HG03196 (cell line): ENCODE measurements around the gene DOK3.

Experiments
- ATAC-seq: cut with Tn5 transposase; IDR thresholded peaks from one replicate; pipeline ENCODE4 v1.9.1; 2021; ENCODE audit not compliant: unreplicated experiment

The DOK3 gene

DNA sequence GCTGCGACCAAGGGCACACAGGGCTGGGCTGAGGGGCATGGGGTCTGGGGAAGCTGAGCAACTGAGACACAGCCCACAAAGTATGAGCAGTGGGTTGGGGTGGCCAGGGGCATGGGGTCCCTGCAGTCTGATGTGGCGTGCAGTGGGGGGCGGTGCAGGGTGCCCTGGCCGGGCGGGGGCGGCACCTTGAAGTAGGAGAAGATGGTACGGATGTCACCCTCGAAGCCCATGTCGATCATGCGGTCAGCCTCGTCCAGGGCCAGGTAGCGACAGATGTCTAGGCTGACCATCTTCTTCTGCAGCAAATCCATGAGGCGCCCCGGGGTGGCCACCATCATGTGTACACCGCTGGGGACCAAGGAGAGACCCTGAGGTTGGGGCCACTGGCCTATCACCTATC, 3.9 kb upstream of the DOK3 start:
- no peak for ATAC-seq

DNA sequence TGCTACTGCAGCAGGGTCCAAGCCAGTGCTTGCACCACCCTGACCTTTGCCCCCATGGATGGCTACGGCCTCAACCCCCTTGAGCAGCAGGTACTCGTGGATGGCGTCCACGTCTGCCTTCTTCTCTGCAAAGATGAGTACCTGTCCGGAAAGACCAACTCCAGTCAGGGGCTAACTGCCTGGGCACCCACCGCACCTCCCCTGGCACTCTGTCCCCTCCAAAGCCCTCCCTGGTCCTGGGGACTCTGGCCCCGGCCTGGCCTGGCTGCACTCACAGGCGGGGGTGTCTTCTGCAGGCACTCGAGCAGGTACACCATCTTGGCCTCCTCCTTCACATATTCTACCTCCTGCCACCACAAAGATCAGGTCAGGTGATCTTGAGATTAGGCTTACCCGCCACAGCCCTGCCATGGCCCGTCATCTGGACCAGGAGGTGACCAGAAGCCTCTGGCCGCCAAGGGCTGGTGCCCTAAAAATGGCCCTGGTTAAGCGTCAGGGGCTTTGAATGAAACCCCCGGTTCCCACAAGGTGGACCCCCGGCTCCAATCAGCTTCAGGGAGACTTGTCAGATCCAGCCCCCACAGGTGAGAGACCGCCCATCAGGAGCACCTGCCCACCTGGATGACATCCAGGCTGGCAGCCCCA, 3.2 kb upstream of the DOK3 start:
- no peak for ATAC-seq

DNA sequence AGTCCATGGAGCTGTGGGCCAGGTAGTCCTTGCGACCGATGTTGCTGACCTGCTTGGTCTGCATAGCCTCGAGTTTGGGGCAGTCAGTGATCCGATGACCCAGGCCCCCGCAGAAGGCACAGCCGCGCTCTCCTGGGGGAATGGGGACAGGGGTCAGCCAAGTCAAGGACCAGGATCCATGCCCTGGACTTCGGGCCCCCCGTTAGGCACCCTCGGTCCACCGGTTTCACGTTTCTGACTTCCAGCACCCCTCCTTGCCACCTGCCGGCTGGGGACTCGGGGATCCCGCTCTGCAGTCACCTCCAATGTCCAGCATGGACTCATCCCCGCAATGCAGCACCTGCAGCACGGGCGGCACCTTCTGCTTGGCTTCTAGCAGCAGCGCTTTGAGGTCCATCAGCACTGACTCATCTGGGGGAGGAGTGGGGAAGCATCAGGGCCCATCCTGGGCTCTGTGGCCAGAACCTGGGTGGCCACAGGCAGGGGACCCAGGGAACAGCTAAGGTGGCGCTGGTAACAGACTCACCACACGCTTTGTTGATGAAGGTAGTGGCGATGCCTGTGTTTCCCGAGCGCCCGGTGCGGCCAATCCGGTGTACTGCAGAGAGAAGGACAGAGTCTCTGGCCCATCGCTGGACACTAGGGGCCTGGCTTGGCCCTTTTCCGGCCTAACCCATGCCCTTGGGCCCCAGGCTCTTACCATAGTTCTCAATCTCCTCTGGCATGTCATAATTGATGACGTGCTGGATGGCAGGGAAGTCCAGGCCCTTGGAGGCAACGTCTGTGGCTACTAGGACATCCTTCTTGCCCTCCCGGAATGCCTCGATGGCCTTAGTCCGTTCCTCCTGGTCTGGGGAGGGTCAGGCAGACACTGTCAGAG, 2.4 kb upstream of the DOK3 start:
- no peak for ATAC-seq

DNA sequence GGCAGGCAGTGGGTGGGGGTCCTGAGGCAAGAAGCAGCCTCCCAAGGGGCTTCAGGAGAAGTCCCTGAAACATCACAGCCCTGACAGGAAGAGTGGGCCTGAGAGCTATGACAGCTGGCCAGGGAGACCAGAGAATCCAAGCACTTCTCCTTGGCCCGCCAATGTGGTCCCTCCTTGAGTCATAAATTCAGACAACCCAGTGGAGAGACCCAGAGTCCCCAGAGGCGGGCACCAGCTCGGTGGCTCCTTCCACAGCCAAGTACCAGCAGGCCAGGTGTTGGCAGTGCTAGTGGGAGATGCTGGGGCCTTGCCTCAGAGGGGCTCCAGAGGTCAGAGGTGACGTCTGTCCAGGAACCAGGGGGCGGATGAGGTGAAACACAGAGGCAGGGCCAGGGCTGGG, 1.6 kb upstream of the DOK3 start:
- ATAC-seq, result no peak

DNA sequence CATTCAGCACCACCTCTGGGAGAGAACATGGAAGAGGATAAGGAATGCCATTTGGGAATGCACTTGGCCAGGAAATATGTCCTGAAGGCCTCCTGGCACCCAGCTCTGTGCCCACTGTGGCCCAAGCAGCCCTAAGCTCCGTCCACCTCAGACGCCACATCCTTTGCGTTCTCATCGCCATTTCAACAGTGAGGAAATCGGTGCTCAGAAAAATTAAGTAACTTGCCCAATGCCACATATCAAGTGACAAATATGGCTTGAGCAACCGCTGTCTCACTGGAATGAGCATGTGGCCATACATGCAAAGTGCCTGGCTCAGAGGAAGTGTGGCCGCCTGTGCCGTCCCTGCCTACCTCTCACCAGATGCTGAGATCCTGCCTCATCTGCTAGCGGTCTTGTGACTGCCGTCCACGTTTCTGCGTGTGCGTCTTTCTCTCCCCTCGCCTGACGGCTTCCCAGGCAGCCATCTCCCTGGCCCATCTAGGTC, 984 bp upstream of the DOK3 start:
- ATAC-seq, result no peak

DNA sequence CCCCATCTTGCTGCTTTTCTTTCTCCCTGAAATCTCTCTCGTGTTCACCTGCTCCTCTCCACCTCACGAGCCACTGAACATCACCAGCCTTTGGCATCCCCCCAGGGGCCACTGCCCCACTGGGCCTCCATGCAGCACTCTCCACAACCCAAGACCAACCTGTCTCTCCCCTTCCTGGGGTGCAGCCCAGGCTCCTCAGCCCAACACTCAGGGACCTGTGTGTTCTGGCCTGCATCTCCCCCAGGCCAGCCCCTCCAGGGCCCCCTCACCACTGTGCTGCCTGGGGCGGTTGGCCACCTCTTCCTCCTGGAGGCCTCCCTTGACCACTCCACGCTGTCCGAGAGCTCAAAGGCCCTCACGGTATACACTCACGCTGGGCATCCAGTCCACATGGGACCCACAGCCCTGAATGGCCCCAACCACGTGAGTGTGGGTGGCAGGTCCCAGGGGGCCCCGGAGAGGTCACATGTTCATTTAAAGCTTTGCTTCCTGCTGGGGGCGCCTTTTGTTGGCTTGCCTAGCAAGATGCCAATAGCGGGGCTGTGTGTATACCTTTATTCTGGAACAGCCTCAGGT, 453 bp upstream of the DOK3 start:
- no peak for ATAC-seq

DNA sequence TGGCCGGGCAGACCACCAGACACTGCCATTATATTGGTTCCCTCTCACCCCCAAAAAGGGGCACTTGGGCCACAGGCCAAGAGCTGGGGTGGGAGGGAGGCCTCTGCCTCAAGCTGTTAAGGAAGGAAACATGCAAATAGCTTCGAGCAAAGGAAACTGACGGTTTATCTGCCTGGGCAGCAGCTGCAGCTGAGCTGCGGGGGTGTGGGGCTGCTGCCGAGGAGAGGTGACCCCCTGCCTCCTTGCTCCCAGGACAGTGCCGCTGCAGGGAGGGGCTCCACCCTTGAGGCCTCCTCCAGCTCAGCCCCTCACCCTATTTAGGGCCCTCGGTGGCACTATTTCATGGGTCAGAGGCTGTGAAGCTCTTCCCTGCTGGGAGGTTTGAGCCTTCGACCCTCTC, 789 bp downstream of the DOK3 start:
- no peak for ATAC-seq

DNA sequence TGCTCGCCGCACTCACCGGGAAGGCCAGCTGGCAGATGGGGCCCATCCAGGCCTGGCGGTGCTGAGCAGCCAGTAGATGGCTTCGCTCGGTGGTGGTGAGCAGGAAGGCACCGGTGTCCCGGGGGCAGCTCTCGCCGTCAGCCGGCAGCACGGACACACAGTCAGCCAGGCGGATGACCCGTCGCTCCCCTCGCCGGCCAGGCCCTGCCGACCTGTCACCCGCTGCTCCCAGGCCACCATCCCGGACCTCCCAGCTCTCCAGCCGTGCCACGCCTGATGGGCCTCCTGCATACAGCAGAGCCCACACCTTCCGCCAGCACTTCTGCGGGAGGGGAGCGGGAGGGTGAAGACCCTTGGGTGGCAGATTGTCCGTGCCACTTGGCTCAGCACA, 1.4 kb downstream of the DOK3 start:
- no peak for ATAC-seq

DNA sequence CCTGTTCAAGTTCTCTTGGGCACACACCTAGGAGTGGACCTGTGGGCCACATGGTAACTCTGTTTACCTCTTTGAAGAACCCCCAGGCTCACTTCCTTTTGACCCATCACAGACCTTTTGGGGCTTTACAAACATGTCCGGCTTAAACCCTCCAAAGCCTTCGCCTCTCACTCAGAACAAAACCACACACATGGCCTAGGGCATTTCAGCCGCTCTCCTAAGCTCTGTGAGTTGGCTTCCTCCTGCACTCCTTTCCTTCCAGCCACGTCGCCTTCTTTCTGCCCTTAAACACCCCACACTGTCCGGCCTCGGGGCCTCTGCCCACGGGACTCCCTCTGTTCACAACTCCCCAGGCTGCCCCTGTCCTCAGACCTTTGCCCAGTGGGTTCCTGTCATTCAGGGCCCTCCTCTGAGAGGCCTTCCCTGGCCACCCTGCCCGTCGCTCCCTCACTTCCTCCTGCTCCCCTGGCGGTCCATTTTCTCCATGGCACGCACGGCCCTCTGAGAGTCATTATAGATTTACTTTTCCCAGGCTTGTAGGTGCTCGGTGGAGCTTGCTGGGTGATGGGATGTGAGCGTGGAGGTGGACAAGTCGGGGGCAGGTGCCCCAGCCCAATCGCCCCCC, 1.9 kb downstream of the DOK3 start:
- no peak for ATAC-seq

DNA sequence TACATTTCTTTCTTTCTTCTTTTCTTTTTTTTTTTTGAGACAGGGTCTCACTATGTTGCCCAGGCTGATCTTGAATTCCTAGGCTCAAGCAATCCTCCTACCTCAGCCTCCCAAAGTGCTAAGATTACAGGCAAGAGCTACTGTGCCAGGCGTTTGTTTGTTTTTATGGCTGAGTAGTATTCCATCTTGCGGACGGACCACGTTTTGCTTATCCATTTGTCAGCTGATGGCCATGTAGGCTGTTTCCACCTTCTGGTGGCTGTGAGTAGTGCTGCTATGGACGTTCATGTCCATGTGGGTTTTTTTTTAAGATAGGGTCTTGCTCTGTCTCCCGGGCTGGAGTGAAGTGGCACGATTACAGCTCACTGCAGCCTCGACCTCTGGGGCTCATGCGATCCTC, 2.5 kb downstream of the DOK3 start:
- no peak for ATAC-seq

DNA sequence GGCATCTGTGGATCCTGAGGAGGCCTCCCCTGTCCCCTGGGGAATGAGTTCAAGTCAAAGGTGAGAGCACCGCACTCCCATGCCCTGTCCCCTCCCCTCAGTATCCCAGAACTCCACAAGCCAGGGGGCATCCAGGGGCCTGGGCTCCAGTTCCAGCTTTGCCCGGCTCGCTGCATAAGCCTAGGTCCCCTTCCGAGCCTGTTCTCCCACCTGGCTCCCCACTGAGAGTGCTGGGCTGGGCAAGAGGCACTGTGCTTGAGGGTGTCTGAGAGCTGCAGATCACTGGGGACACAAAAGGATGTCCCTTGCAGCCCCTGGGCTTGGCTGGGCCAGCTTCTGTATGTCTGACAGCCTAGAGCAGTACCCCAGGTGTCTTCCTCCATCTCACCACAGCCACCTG, 4.6 kb downstream of the DOK3 start:
- ATAC-seq, result no peak

DNA sequence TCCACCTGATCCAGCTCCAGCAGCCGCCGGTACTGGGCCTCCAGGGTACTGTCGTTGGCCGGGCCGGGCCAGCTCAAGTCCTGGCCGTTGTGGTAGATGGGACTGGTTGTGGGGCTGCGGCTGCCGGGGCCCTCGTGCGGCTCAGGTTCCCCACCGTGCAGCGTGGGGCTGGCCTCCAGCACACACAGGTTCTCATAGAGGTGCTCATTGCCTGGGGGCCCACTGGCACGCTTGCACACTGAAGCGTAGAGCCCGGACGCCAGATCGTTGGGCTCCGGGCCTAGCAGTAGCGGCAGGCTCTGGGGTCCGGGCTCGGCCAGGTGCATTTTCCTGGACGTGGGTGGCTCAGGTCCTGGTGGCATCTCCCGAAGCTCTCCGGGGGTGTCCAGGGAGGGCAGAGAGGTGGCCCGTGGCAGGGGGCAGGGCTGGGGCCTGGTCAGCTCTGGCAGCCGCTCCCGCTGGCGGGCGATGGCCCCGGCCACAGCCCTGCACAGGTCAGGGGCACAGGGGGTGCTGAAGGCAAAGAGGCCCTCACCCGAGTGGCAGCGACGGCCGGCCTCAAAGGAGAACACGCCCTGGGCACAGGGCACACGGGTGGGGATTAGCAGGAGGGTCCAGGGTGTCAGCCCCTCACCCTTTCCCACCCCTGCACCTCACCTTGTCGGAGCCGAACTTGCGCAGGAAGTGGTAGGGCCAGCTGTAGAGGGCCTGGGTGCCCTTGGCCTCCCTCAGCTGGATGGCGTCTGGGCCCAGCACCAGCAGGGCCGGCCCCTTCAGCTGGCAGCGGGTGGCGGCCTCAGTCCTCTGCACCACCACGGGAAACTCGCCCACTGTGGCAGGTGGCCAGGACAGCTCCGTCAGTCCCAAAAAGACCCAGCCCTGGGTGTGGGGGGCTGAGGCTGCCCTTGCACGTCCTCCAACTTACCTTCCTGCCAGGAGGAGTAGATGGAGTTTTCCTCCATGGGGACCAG, 5.3 kb downstream of the DOK3 start:
- no peak for ATAC-seq

DNA sequence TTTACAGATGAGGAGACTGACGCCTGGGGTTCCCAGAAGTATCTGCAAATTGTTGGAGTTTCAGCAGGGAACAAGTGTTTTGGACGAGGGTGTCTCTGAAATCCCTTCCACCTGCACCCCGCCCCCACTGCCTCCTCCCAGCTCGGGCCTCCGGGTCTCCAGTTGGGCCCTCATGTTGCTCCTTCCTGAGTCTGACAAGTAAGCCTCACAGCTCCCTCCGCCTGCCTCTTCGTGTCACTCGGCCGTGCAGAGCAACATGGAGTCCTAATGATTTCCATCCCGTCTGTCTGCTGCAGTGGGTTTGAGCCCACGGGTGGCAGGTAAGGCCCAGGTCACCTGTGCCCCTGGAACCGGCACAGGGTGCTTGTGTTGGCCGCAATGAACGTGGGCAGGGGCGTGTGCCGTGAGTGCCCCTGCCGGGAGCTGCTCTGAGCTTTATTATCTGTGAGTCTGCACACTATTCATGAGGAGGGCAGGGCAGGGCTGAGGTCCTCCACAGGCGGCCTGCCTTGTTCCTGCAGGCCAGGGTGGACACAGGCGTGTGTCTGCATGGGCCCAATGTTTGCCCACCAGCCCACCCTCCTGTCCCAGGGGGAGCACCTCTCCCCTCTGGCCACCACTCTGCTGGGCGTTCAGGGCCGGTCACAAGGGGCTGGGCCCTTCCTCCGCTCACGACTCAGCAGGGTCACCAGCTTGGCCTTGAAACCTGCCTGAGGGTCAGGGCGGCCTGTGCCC, 6.1 kb downstream of the DOK3 start:
- ATAC-seq, result no peak

DNA sequence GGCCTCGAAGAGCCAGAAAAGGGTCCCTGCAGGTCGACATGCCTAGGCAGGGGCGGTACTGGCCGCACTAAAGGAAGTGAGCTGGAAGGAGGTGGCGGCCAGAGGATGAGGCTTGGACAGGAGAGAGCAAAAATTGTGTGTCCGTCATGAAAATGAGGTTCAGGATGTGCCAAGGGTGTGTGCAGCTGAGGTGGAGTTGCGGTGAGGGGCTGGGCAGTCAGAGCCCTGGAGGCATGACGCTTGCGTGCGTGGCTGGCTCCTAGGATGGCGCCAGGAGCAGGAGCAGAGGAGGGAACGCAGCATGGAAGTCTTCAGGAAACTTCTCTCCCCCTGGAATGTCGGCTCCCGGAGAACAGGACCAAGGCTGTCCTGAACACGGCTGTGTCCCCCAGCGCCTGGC, 6.7 kb downstream of the DOK3 start:
- ATAC-seq, result no peak

DNA sequence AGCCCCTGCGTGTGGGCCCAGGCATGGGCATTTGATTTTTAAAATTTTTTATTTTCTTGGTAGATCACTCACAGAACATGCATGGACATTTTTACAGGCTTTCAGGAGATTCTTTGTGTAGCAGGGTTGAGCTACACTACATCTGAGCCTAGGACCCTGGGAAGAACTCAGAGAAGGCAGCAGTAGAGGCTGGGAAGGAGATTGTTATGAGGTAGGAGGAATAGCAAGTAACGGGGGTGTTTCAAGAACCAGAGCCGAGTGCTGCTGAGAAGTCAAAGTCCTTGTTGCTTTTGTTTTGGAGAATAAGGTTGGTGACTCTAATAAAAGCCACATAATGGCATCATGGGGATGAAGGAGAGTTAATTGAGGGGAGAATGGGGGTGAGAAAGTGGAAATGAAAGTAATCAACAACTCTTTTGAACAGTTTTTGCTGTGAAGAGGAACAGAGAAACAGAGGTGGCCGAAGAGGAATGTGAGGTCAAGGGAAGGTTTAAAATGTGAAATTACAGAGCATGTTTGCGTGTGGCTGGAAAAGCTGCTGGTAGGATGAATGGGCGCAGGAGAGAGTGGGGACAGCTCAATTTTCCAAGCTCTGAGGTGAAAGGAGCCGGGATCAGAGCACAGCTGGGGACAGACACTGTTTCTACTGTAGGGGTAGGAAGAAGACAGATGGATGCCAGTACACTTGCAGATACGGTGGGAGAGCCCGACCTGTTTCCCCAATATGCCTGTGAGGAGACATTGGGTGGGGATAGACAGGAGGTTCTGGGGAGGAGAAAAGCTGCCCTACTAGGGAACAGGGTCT, 7.5 kb downstream of the DOK3 start:
- ATAC-seq, result no peak

DNA sequence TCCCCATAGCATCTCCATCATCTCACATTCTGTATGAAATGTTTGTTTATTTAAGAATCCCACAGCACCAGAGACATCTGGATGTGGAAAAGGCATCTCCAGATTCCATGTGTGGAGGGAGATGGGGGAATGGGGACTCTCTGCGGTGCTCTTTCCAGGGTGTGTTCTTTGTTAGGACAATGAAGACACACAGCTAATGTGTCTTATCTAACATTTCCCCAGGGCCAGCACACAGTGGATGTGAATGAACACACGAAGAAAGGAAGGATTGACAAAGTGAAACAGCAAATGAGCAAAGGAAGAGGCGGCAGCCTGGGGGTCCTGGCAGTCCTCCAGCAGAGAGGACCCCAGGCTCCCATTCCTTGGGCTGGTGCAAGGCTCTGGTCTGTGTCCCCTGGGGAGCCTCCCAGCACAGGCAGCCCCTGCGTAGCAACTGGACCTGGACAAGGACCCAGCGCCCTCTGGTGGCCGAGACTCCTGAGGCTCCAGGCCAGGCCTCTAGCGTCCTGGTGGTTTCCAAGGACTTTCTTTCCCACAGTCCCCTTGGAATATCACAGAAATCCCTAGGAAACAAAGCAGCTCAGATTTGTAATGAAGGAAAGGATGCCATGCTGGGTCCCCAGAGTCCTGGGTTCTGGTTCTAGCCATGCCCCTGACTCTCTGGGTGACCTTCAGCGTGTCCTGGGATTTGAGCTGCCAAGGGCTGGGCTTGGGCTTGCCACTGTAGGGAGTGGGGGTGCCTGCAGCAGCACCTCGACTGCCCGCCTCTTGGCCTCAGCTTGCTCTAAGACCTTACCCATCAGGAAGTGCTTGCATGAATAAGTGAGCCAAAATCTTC, 8.7 kb downstream of the DOK3 start:
- no peak for ATAC-seq

DNA sequence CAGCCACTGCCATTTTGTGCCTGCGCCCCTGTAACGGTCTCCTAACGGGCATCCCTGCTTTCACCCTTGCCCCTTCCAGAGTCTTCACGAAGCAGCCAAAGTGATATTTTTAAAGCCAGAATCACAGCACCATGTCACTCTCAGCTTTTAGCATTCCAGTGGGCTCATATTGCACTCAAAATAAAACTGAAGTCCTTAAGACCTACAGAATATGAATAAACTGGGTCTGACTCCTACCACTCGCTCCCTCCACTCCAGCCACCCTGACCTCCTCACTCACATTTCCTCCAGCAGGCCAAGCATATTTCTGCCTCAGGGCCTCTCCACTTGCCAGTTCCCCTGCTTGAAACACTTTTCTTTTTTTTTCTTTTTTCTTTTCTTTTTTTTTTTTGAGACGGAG, 9.8 kb downstream of the DOK3 start:
- ATAC-seq, result no peak
